ENCODE results near the gene GSC2.
A peak's percentile ranks its signal among the peaks of the same experiment; 100 is the strongest.

GSC2 gene

DNA sequence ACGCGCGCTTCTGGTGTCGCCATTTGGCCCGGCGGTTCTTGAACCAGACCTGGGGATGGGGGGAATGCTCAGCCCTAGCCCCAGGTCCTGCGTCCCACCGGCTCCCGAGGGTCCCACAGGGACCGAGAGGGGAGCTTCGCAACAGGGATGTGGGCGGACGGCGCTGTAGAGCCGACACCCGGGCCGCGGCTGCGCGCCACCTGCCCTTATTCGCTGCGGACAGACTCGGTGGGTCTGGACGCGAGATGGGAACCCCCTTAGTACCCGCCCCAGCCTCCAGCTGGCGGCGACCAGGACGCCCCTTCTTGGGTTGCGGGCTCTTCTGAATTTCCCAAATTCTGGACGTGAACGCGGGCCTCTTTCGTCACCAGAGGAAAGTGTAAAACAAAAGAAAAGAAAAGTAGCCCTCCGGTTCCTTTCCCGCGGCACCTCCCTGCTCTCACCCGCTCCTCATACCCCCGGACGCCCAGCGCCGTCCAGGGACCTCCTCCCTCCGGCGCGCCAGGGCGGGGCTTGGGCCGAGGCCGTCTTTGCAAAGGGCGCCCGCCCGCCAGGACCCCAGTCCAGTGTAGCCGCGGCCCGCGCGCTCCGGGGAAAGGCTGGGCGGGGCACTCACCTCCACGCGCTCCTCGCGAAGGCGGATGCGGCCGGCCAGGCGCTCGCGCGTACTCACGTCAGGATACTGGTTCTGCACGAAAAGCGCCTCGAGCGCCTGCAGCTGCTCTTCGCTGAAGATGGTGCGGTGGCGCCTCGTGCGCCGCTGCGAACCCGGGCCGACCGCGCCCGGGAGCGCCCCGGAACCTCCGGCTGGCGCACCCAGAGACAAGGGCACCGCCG lies 827 bp downstream of the GSC2 start:
- TF ChIP-seq, protein P1, sequence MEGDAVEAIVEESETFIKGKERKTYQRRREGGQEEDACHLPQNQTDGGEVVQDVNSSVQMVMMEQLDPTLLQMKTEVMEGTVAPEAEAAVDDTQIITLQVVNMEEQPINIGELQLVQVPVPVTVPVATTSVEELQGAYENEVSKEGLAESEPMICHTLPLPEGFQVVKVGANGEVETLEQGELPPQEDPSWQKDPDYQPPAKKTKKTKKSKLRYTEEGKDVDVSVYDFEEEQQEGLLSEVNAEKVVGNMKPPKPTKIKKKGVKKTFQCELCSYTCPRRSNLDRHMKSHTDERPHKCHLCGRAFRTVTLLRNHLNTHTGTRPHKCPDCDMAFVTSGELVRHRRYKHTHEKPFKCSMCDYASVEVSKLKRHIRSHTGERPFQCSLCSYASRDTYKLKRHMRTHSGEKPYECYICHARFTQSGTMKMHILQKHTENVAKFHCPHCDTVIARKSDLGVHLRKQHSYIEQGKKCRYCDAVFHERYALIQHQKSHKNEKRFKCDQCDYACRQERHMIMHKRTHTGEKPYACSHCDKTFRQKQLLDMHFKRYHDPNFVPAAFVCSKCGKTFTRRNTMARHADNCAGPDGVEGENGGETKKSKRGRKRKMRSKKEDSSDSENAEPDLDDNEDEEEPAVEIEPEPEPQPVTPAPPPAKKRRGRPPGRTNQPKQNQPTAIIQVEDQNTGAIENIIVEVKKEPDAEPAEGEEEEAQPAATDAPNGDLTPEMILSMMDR (IDR thresholded peaks at IDR 0.05; ENCODE audit: low read depth, low read length), result no peak
- Histone ChIP-seq H3K9me3 (no peaks in the 10 kb centered on the region), H3K4me3 (ENCODE audit: low read depth, low read length) (no peak overlapping the region), H3K27me3 (peaks cover 66% of the 10 kb centered on the region), H3K4me1 (no peaks in the 10 kb centered on the region), H3K36me3 (no peaks in the 10 kb centered on the region)
- DNase-seq, result no peak

DNA sequence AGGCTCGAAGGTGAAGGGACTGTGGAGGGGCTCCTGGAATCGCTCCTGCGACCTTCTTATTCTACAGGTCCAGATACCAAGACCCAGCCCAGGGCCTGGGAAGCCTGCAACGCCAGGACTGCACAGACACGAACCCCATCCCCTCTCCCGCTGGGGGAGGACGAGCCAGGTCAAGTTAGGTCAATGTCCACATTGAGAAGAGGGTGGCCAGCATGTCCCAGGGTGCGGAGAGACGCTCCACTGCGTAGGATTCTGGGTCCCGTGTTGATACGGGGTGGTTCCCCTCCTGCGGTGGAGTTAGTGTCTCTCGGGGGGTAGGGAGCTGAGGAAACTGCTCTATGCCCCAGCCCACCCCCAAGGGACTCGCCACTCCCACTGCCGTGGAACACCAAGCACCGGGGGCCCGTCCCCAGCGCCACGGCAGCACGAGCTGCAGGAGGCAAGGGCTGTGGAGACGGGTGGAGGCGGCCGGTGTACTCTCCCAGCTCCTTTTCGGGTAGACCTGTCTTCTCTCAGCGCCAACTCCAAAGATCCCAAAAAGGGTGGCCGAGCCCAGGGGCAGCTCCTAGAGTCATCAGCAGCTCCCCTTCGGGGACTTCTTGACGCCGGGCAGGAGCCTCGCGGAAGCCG lies 1.6 kb downstream of the GSC2 start:
- no peak overlapping the region for H3K4me3 ChIP-seq (ENCODE audit: low read depth, low read length)
- peaks cover 61% of the 10 kb centered on the region for H3K27me3 ChIP-seq
- no peaks in the 10 kb centered on the region for H3K36me3 ChIP-seq
- no peak for DNase-seq
- no peaks in the 10 kb centered on the region for H3K9me3 ChIP-seq
- no peaks in the 10 kb centered on the region for H3K4me1 ChIP-seq
- TF ChIP-seq, protein P1 (IDR thresholded peaks at IDR 0.05; ENCODE audit: low read depth, low read length), result no peak

DNA sequence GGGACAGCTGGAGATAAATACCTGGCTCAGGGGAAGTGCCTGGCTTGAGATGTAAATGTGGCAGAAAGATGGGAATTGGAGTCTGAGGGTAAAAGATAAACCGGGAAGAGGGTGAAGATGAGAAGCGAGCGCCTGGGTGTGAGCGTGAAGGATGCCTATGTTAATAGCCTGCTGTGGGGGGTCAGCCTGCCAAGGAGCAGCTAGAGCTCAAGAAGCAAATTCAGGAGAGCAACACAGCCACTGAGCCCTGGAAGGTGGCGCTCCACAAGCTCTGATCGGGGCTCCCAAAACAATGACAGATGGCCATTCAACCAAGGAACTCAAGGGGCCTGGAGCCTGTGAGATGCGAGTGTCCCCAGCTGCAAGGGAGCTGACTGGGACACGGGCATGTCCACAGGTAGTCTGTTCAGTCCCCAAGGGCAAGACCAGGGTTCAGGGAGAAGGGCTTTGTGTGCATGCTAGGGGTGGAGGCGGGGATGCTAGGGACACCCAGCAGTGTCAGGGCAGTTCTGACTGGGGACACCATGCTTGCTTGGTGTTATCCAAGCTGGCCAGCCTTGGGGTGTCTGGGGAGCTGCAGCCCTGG lies 2.8 kb downstream of the GSC2 start:
- no peaks in the 10 kb centered on the region for H3K9me3 ChIP-seq
- no peak for DNase-seq
- H3K36me3 ChIP-seq, result peaks cover 4% of the 10 kb centered on the region
- H3K4me3 ChIP-seq (ENCODE audit: low read depth, low read length), result no peak overlapping the region
- no peaks in the 10 kb centered on the region for H3K4me1 ChIP-seq
- H3K27me3 ChIP-seq, result peaks cover 52% of the 10 kb centered on the region
- TF ChIP-seq, protein P1 (IDR thresholded peaks at IDR 0.05; ENCODE audit: low read depth, low read length), result no peak

DNA sequence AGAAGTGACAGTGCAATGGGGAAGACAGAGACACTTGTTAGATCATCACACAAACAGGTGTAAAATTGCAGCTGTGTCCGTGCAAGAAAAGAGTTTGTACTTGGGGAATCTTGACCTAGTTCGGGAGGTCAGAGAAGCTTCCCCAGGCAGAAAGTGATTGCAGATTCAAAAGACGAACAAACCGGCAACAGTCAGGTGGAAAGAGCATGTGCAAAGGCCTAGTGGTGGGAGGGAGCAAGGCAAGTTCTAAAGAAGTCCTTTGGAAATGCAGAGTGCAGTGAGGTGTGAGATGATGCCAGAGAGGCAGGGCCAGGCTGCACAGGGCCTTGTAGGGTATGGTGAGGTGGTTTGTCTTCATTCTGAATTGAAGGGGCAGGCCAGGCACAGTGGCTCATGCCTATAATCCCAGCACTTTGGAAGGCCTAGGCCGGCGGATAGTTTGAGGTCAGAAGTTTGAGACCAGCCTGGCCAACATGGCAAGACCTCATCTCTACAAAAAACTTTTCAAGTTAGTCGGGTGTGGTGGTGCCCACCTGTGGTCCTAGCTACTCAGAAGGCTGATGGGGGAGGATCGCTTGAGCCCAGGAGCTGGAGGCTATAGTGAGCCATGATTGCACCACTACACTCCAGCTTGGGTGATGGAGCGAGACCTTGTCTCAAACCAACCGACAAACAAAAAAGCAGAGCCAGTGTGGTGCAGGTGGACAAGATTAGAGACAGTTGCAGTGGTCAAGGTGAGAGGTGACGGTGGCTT lies 3.7 kb downstream of the GSC2 start:
- Histone ChIP-seq H3K36me3 (peaks cover 12% of the 10 kb centered on the region), H3K9me3 (no peaks in the 10 kb centered on the region), H3K4me1 (no peaks in the 10 kb centered on the region), H3K27me3 (peaks cover 43% of the 10 kb centered on the region), H3K4me3 (ENCODE audit: low read depth, low read length) (no peak overlapping the region)
- no peak for DNase-seq
- TF ChIP-seq, protein P1 (IDR thresholded peaks at IDR 0.05; ENCODE audit: low read depth, low read length), result no peak

DNA sequence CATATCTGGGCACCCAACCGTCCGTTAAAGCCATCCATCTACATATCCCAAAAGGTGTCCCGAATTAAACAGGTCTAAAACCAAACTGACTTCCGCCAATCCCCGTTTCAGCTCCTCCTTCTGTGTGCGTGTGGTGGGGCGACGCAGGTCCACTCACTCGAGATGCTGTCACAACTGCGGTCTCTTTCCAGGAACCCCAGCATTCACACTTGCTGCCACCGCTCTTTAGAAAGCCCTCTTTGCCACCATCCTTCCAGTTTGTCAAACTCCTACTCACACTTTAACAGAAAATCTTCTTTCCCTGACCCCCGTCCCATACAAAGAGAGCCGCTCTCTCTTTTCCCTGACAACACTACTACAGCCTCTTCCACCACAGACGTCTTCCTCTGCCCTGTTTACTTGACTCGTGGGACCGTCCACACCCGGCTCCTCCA lies 6.1 kb downstream of the GSC2 start:
- Histone ChIP-seq H3K27me3 (peaks cover 19% of the 10 kb centered on the region), H3K36me3 (peaks cover 31% of the 10 kb centered on the region), H3K9me3 (no peaks in the 10 kb centered on the region), H3K4me1 (no peaks in the 10 kb centered on the region), H3K4me3 (ENCODE audit: low read depth, low read length) (peak overlapping the region; percentile 98)
- DNase-seq, result no peak
- TF ChIP-seq, protein P1 (IDR thresholded peaks at IDR 0.05; ENCODE audit: low read depth, low read length), result no peak
